H1 (cell line): ENCODE data around the gene ATOH7. TPM values are rescaled to one million over a fixed set of nuclear protein-coding genes. Genes with fewer than 3 reads are reported as not detected.

Source experiments
- CTCF ChIA-PET: fragments of 300-600 bp; sonication (Branson Sonifier 250); formaldehyde crosslinking; loops from one replicate; lab custom pipeline; 2021; ENCODE audit not compliant: partially characterized antibody; lab: Charles Lee
- POLR2A ChIA-PET: fragments of 300-600 bp; sonication (Branson Sonifier 250); formaldehyde crosslinking; loops from one replicate; lab custom pipeline; 2021; ENCODE audit warnings: inconsistent platforms; ENCODE audit not compliant: partially characterized antibody; lab: Charles Lee
- DNase-seq, 2 experiments: peaks; one replicate each; pipeline versions ENCODE4 v3.0.0 to v3.0.0-alpha.2; 2010 to 2022; ENCODE audit warnings: low spot score in 2 of 2, low read depth in 1 of 2, mixed read lengths in 1 of 2
- FAIRE-seq: peaks from 2 replicates; lab custom pipeline; 2011; peaks lifted over from hg19 to GRCh38; lab: Jason Lieb, UNC
- H2AFZ ChIP-seq: 2 replicates; pipeline ENCODE4 v1.8.1; 2012; ENCODE audit warnings: low read length, inconsistent platforms
- H2AK5ac ChIP-seq: 2 replicates; pipeline ENCODE4 v1.6.1; 2013; ENCODE audit warnings: low read depth, low read length
- H2BK120ac ChIP-seq: replicated peaks from 2 replicates; pipeline ENCODE3; 2013; ENCODE audit warnings: low read depth, low read length, inconsistent platforms
- H2BK12ac ChIP-seq: 2 replicates; pipeline ENCODE4 v1.6.1; 2013; ENCODE audit warnings: low read depth, low read length
- H2BK15ac ChIP-seq: 2 replicates; pipeline ENCODE4 v1.6.1; 2013; ENCODE audit warnings: low read length
- H2BK20ac ChIP-seq: 2 replicates; pipeline ENCODE4 v1.6.1; 2013; ENCODE audit warnings: low read length
- H2BK5ac ChIP-seq: 2 replicates; pipeline ENCODE4 v1.6.1; 2013; ENCODE audit warnings: low read depth, low read length
- H3K14ac ChIP-seq: 2 replicates; pipeline ENCODE4 v1.6.1; 2013; ENCODE audit warnings: inconsistent platforms; ENCODE audit not compliant: insufficient read length
- H3K18ac ChIP-seq: 2 replicates; pipeline ENCODE4 v1.6.1; 2013; ENCODE audit warnings: low read length; ENCODE audit errors: extremely low read depth
- H3K23ac ChIP-seq: 2 replicates; pipeline ENCODE4 v1.6.1; 2013; ENCODE audit warnings: inconsistent platforms; ENCODE audit not compliant: insufficient read length
- H3K23me2 ChIP-seq: 2 replicates; pipeline ENCODE4 v1.6.1; 2013; ENCODE audit warnings: low read depth, low read length
- H3K27ac ChIP-seq: 2 replicates; pipeline ENCODE4 v1.6.1; 2011; ENCODE audit warnings: low read depth, low read length, inconsistent platforms
- H3K27me3 ChIP-seq, 4 experiments: replicated peaks in 1 of 4; 1 replicate in 1 of 4; 2 replicates in 3 of 4; pipeline versions ENCODE4 v1.6.1 to v1.8.1; 2011 to 2013; ENCODE audit warnings: low read length in 3 of 4, mild to moderate bottlenecking in 3 of 4, inconsistent platforms in 2 of 4, mixed read lengths in 2 of 4, moderate library complexity in 1 of 4; ENCODE audit not compliant: control insufficient read depth in 3 of 4, insufficient read depth in 3 of 4; ENCODE audit errors: extremely low read depth in 1 of 4
- H3K36me3 ChIP-seq, 4 experiments: 2 replicates each; pipeline versions ENCODE4 v1.6.1 to v1.8.1; 2011 to 2013; ENCODE audit warnings: mild to moderate bottlenecking in 4 of 4, low read length in 3 of 4, moderate library complexity in 2 of 4, control low read depth in 1 of 4, inconsistent platforms in 1 of 4; ENCODE audit not compliant: insufficient read depth in 4 of 4, control insufficient read depth in 2 of 4
- H3K4ac ChIP-seq: replicated peaks from 2 replicates; pipeline ENCODE3; 2013; ENCODE audit warnings: low read length, low read depth, mixed read lengths, inconsistent platforms; ENCODE audit not compliant: insufficient read length
- H3K4me1 ChIP-seq, 4 experiments: replicated peaks in 1 of 4; 1 replicate in 1 of 4; 2 replicates in 3 of 4; pipeline versions ENCODE4 v1.6.1 to v1.8.1; 2011 to 2013; ENCODE audit warnings: low read length in 3 of 4, inconsistent platforms in 2 of 4, mixed read lengths in 1 of 4; ENCODE audit not compliant: insufficient read depth in 4 of 4, control insufficient read depth in 3 of 4
- H3K4me2 ChIP-seq, 2 experiments: 2 replicates each; pipeline versions ENCODE4 v1.6.1 to v1.8.1; 2011 to 2013; ENCODE audit warnings: low read depth in 2 of 2, low read length in 2 of 2, control low read depth in 1 of 2, inconsistent platforms in 1 of 2, mild to moderate bottlenecking in 1 of 2; ENCODE audit not compliant: insufficient read depth in 1 of 2
- H3K4me3 ChIP-seq, 4 experiments: fragments of 200-600, 300-600 bp in 1 of 4; sonication (generic), shearing (Covaris generic), sonication (Bioruptor Twin) in 1 of 4; 2 replicates each; pipeline versions ENCODE4 v1.5.1 to v1.8.1; 2011 to 2016; ENCODE audit warnings: low read length in 4 of 4, low read depth in 3 of 4, control low read depth in 2 of 4, inconsistent platforms in 2 of 4, mild to moderate bottlenecking in 2 of 4, mixed read lengths in 1 of 4, moderate library complexity in 1 of 4; ENCODE audit not compliant: insufficient read depth in 2 of 4; ENCODE audit errors: extremely low read depth in 1 of 4
- H3K56ac ChIP-seq: replicated peaks from 2 replicates; pipeline ENCODE3; 2013; ENCODE audit warnings: low read depth, mild to moderate bottlenecking, mixed read lengths, low read length, inconsistent platforms; ENCODE audit not compliant: insufficient read length
- H3K79me1 ChIP-seq: 2 replicates; pipeline ENCODE4 v1.6.1; 2013; ENCODE audit warnings: low read depth, low read length, control low read depth
- H3K79me2 ChIP-seq, 2 experiments: 2 replicates each; pipeline versions ENCODE4 v1.6.1 to v1.8.1; 2012 to 2013; ENCODE audit warnings: low read length in 2 of 2, mild to moderate bottlenecking in 2 of 2, inconsistent platforms in 1 of 2; ENCODE audit not compliant: insufficient read depth in 2 of 2, control insufficient read depth in 1 of 2
- H3K9ac ChIP-seq, 4 experiments: replicated peaks in 1 of 4; 1 replicate in 1 of 4; 2 replicates in 3 of 4; pipeline versions ENCODE4 v1.6.1 to v1.8.1; 2011 to 2013; ENCODE audit warnings: low read depth in 3 of 4, low read length in 3 of 4, control low read depth in 2 of 4, mild to moderate bottlenecking in 2 of 4, moderate library complexity in 2 of 4, inconsistent platforms in 1 of 4; ENCODE audit errors: extremely low read depth in 1 of 4
- H3K9me3 ChIP-seq, 2 experiments: 2 replicates each; pipeline versions ENCODE4 v1.6.1 to v1.8.1; 2012 to 2013; ENCODE audit warnings: mild to moderate bottlenecking in 2 of 2, moderate library complexity in 2 of 2, control low read depth in 1 of 2, inconsistent platforms in 1 of 2, low read depth in 1 of 2, low read length in 1 of 2, mixed read lengths in 1 of 2; ENCODE audit not compliant: insufficient read depth in 2 of 2
- H4K20me1 ChIP-seq, 2 experiments: replicated peaks in 1 of 2; 2 replicates each; pipeline versions ENCODE3 to v1.8.1; 2011 to 2013; ENCODE audit warnings: inconsistent platforms in 2 of 2, low read length in 2 of 2, mild to moderate bottlenecking in 1 of 2; ENCODE audit not compliant: insufficient read depth in 2 of 2, control insufficient read depth in 1 of 2
- H4K5ac ChIP-seq: 2 replicates; pipeline ENCODE4 v1.6.1; 2013; ENCODE audit warnings: low read length, low read depth, mixed read lengths, inconsistent platforms; ENCODE audit not compliant: insufficient read length
- H4K8ac ChIP-seq: 2 replicates; pipeline ENCODE4 v1.8.0; 2013; ENCODE audit warnings: mild to moderate bottlenecking, moderate library complexity, low read length, inconsistent platforms; ENCODE audit not compliant: insufficient read depth; ENCODE audit errors: extremely low read depth
- H4K91ac ChIP-seq: replicated peaks from 2 replicates; pipeline ENCODE3; 2013; ENCODE audit warnings: low read length, mixed read lengths, inconsistent platforms; ENCODE audit not compliant: insufficient read length
- BCL11A ChIP-seq, 2 experiments: IDR thresholded peaks; one replicate each; pipeline ENCODE4 v1.6.1; 2011; ENCODE audit warnings: low read depth in 2 of 2, low read length in 2 of 2, mild to moderate bottlenecking in 2 of 2
- CHD1 ChIP-seq: IDR thresholded peaks from 2 replicates; pipeline ENCODE4 v1.6.1; 2012; ENCODE audit warnings: low read depth, low read length, improper control_type of control experiment
- KDM5A ChIP-seq: fragments of 200-600 bp; IDR thresholded peaks from 2 replicates; pipeline ENCODE4 v1.7.1; 2012; ENCODE audit warnings: mild to moderate bottlenecking, low read length, inconsistent platforms, mixed read lengths
- MAX ChIP-seq: IDR thresholded peaks from 2 replicates; pipeline ENCODE4 v1.6.1; 2012; ENCODE audit warnings: inconsistent platforms
- SAP30 ChIP-seq: fragments of 300-600 bp; sonication (generic); IDR thresholded peaks from 2 replicates; pipeline ENCODE4 v1.7.1; 2012; ENCODE audit warnings: low read length, moderate library complexity, mild to moderate bottlenecking, inconsistent platforms; ENCODE audit not compliant: insufficient read depth, insufficient replicate concordance
- SUZ12 ChIP-seq: fragments of 200-600 bp; sonication (generic); IDR thresholded peaks from 2 replicates; pipeline ENCODE4 v1.6.1; 2012; ENCODE audit warnings: mild to moderate bottlenecking, inconsistent platforms, low read length, moderate library complexity, mixed read lengths
- WGBS, 2 experiments: shearing (Covaris generic) in 1 of 2; methylation state at CpG; one replicate each; pipeline versions ENCODE4 v1.1.6 to v1.1.7; 2013 to 2015; ENCODE audit warnings: low lambda C conversion rate in 2 of 2, mixed read lengths in 2 of 2, inconsistent platforms in 1 of 2, low coverage in 1 of 2, missing lambda C conversion rate in 1 of 2; ENCODE audit not compliant: insufficient replicate concordance in 2 of 2, insufficient coverage in 1 of 2, insufficient read length in 1 of 2; ENCODE audit errors: extremely low coverage in 1 of 2, missing lambda C conversion rate in 1 of 2; 5-methylcytosine and 5-hydroxymethylcytosine counted together
- polyA plus RNA-seq, 7 experiments: library from polyadenylated mRNA; depleted of rRNA in 3 of 7; stranded (reverse) in 5 of 7; unstranded in 2 of 7; fragments of >200 nt in 5 of 7; fragments of 200-250 nt in 2 of 7; gene quantifications; 1 replicate in 5 of 7; 2 replicates in 1 of 7; 4 replicates in 1 of 7; pipeline versions ENCODE4 v1.2.1 to v1.2.3, GENCODE V29; 2011 to 2013; ENCODE audit warnings: missing spikeins in 2 of 7, mixed read lengths in 2 of 7
- total RNA-seq: library from RNA; stranded (reverse); fragmentation: NEBNext Ultra II Directional; extraction: Animal tissue kit (Norgen Biotek cat#: 25700); gene quantifications from 2 replicates; pipeline ENCODE4 v1.2.1, GENCODE V29; 2021
- TF ChIP-seq, protein P1 (sequence below): IDR thresholded peaks from 2 replicates; pipeline ENCODE4 v1.6.1; 2011; ENCODE audit warnings: low read length, improper control_type of control experiment

The ATOH7 gene
- total and polyA plus RNA-seq, 2 of the 8 experiments (the other 6 are each of a cell fraction or from before 2014, with no cell fraction given), result 0.39 to 1.0 TPM

DNA sequence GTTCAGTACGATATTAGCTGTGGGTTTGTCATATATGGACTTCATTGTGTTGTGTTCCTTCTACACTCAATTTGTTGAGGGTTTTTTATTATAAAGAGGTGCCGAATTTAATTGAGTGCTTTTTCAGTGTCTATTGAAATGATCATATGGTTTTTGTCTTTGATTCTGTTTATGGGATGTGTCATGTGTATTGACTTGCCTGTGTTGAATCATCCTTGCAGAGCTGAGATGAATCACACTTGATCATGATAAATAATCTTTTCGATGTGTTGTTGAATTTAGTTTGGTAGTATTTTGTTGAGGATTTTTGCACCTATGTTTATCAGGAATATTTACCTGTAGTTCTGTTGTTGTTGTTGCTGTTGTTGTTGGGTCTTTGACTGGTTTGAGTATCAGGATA, 39.8 kb downstream of the ATOH7 start:
- Histone ChIP-seq H3K27me3 (no peaks in the 10 kb centered on the region), H2BK5ac (no peak overlapping the region), H3K23me2 (no peaks in the 10 kb centered on the region), H3K79me2 (no peaks in the 10 kb centered on the region), H2BK15ac (no peak overlapping the region), H3K9me3 (no peaks in the 10 kb centered on the region), H3K4me3 (no peak overlapping the region), H3K9ac (no peak overlapping the region), H3K27ac (no peak overlapping the region), H4K91ac (no peak overlapping the region), H2BK20ac (no peak overlapping the region), H4K8ac (no peak overlapping the region), H3K14ac (no peak overlapping the region), H2BK12ac (no peak overlapping the region), H2AFZ (no peak overlapping the region), H3K4ac (no peak overlapping the region), H3K18ac (no peak overlapping the region), H3K36me3 (no peaks in the 10 kb centered on the region), H2AK5ac (no peak overlapping the region), H4K5ac (no peak overlapping the region), H3K23ac (no peak overlapping the region), H3K4me1 (no peaks in the 10 kb centered on the region), H3K79me1 (no peaks in the 10 kb centered on the region), H2BK120ac (no peak overlapping the region)
- FAIRE-seq (no peak), DNase-seq (no peak)
- CTCF ChIA-PET, result no interaction called here
- WGBS, 2 experiments, result 78% methylated on average over 3 of the region's 3 CpGs; no CpG with 5 or more reads in 1 of the 2 experiments
- POLR2A ChIA-PET, result no interaction called here
- TF ChIP-seq KDM5A (no peak), BCL11A (IDR thresholded peaks at IDR 0.05; ENCODE audit: low read depth in 2 of 2, low read length in 2 of 2) (no peak), SAP30 (no peak), SUZ12 (no peak), MAX (no peak), CHD1 (no peak)
- TF ChIP-seq, protein P1, sequence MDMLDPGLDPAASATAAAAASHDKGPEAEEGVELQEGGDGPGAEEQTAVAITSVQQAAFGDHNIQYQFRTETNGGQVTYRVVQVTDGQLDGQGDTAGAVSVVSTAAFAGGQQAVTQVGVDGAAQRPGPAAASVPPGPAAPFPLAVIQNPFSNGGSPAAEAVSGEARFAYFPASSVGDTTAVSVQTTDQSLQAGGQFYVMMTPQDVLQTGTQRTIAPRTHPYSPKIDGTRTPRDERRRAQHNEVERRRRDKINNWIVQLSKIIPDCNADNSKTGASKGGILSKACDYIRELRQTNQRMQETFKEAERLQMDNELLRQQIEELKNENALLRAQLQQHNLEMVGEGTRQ, result no peak
- TF ChIP-seq, all 59 proteins: peak for 0
- Histone ChIP-seq H3K56ac (no peak overlapping the region), H3K4me2 (no peak overlapping the region), H4K20me1 (no peaks in the 10 kb centered on the region)
